AG08396 (cell line): Measurements from ENCODE around the gene SIPA1L3.
"Not testable (repeated sequence)": the region's sequence is repeated elsewhere in the genome, so short reads cannot be mapped to it uniquely, and the experiment has no call there.

Experiments used
- DNase-seq: peaks from one replicate; pipeline ENCODE4 v3.0.0; 2012; ENCODE audit warnings: low spot score, mixed read lengths

The SIPA1L3 gene

GRCh38 chr19:37906869-37907734, at the start of gene SIPA1L3:
SIPA1L3 (plus strand) TSS chr19:37907208; CDS start chr19:38081566, 174,358 bp downstream.
- DNase-seq: peak; percentile 96

GRCh38 chr19:37864501-37864900, 42.5 kb upstream of the SIPA1L3 start:
- no peak for DNase-seq

GRCh38 chr19:37865930-37866329, 41.1 kb upstream of the SIPA1L3 start:
- DNase-seq: not testable (repeated sequence)

- DNase-seq: peak; percentile 34
Measured at GRCh38 chr19:37867831-37868230, 39.2 kb upstream of the SIPA1L3 start.

- DNase-seq: no peak
Measured at GRCh38 chr19:37869766-37870340, 37.2 kb upstream of the SIPA1L3 start.

- DNase-seq: no peak
Measured at GRCh38 chr19:37872383-37872782, 34.6 kb upstream of the SIPA1L3 start.

- DNase-seq: no peak
Measured at GRCh38 chr19:37874784-37875183, 32.2 kb upstream of the SIPA1L3 start.

- no peak for DNase-seq
Measured at GRCh38 chr19:37876032-37876431, 31.0 kb upstream of the SIPA1L3 start.

GRCh38 chr19:37877147-37877546, 29.9 kb upstream of the SIPA1L3 start:
- DNase-seq: no peak

- no peak for DNase-seq
Measured at GRCh38 chr19:37885392-37885791, 21.6 kb upstream of the SIPA1L3 start.

GRCh38 chr19:37886571-37886970, 20.4 kb upstream of the SIPA1L3 start:
- no peak for DNase-seq

- DNase-seq: no peak
Measured at GRCh38 chr19:37893845-37894575, 13.0 kb upstream of the SIPA1L3 start.

GRCh38 chr19:37896180-37896579, 10.8 kb upstream of the SIPA1L3 start:
- DNase-seq: no peak

- DNase-seq: no peak
Measured at GRCh38 chr19:37899453-37899852, 7.6 kb upstream of the SIPA1L3 start.

- DNase-seq: no peak
Measured at GRCh38 chr19:37899966-37900365, 7.0 kb upstream of the SIPA1L3 start.

GRCh38 chr19:37902668-37903067, 4.3 kb upstream of the SIPA1L3 start:
- DNase-seq: peak; percentile 82

GRCh38 chr19:37903096-37903495, 3.9 kb upstream of the SIPA1L3 start:
- no peak for DNase-seq

GRCh38 chr19:37905946-37906868, 801 bp upstream of the SIPA1L3 start, which contains the start of gene WDR87:
WDR87 (minus strand) TSS chr19:37906594; CDS start chr19:37898239, 8,355 bp downstream.
- peak; percentile 52 for DNase-seq

- no peak for DNase-seq
Measured at GRCh38 chr19:37907735-37908455, 887 bp downstream of the SIPA1L3 start.

GRCh38 chr19:37909661-37910199, 2.7 kb downstream of the SIPA1L3 start:
- no peak for DNase-seq

GRCh38 chr19:37914908-37915307, 7.9 kb downstream of the SIPA1L3 start:
- no peak for DNase-seq
